SK-N-SH (cell line): ENCODE data around the gene INPPL1. TPM values are rescaled to one million over a fixed set of nuclear protein-coding genes. Genes with fewer than 3 reads are reported as not detected.

ENCODE experiments used
- CTCF ChIA-PET: fragments of 300-600, 350-600 bp; formaldehyde crosslinking; extraction: SDS; loops from one replicate; lab custom pipeline; 2021; lab: Yijun Ruan, JAX
- POLR2A ChIA-PET: fragments of 350-600 bp; sonication (Branson Sonifier 250); formaldehyde crosslinking; extraction: SDS; loops from one replicate; lab custom pipeline; 2020; ENCODE audit warnings: antibody characterized with exemption, inconsistent platforms; lab: Yijun Ruan, JAX
- DNase-seq: peaks from one replicate; pipeline ENCODE4 v3.0.0; 2012
- H2AFZ ChIP-seq: fragments of 200-600 bp; sonication (generic); 2 replicates; pipeline ENCODE4 v1.8.1; 2016; ENCODE audit warnings: antibody characterized with exemption, mild to moderate bottlenecking, low read depth
- H3F3A ChIP-seq: fragments of 200-600 bp; sonication (generic); replicated peaks from 2 replicates; pipeline ENCODE3; 2016; ENCODE audit warnings: antibody characterized with exemption, mild to moderate bottlenecking; ENCODE audit not compliant: insufficient read depth
- H3K27ac ChIP-seq, 2 experiments: fragments of 200-500 bp in 1 of 2; fragments of 200-600 bp in 1 of 2; sonication (Bioruptor generic) in 1 of 2; sonication (generic), shearing (Covaris generic) in 1 of 2; 2 replicates each; pipeline versions ENCODE4 v1.5.1 to v1.6.1; 2014 to 2016; ENCODE audit warnings: low read depth in 2 of 2, inconsistent platforms in 1 of 2, low read length in 1 of 2, mild to moderate bottlenecking in 1 of 2, mixed read lengths in 1 of 2
- H3K27me3 ChIP-seq: fragments of 200-600 bp; sonication (generic), shearing (Covaris generic); 2 replicates; pipeline ENCODE4 v1.6.1; 2016; ENCODE audit warnings: mixed run types; ENCODE audit not compliant: insufficient read depth
- H3K36me3 ChIP-seq, 2 experiments: fragments of 200-500 bp in 1 of 2; fragments of 200-600 bp in 1 of 2; sonication (Bioruptor generic) in 1 of 2; sonication (generic) in 1 of 2; replicated peaks in 1 of 2; 2 replicates each; pipeline versions ENCODE3 to v1.5.1; 2014 to 2016; ENCODE audit warnings: low read length in 1 of 2, mild to moderate bottlenecking in 1 of 2; ENCODE audit not compliant: insufficient read depth in 2 of 2, control insufficient read depth in 1 of 2
- H3K4me1 ChIP-seq, 2 experiments: fragments of 200-500 bp in 1 of 2; fragments of 200-600 bp in 1 of 2; sonication (Bioruptor generic) in 1 of 2; sonication (generic), shearing (Covaris generic) in 1 of 2; 2 replicates each; pipeline versions ENCODE4 v1.5.1 to v1.6.1; 2014 to 2016; ENCODE audit warnings: low read depth in 1 of 2, low read length in 1 of 2, mixed run types in 1 of 2; ENCODE audit not compliant: insufficient read depth in 2 of 2, control insufficient read depth in 1 of 2
- H3K4me2 ChIP-seq: fragments of 200-600 bp; sonication (generic), shearing (Covaris generic); 2 replicates; pipeline ENCODE4 v1.6.1; 2017; ENCODE audit warnings: mixed run types
- H3K4me3 ChIP-seq, 2 experiments: fragments of 200-500 bp in 1 of 2; fragments of 200-600 bp in 1 of 2; sonication (Bioruptor generic) in 1 of 2; sonication (generic), shearing (Covaris generic) in 1 of 2; 2 replicates each; pipeline versions ENCODE4 v1.5.1 to v1.8.1; 2014 to 2016; ENCODE audit warnings: low read depth in 2 of 2, inconsistent platforms in 1 of 2, low read length in 1 of 2, mild to moderate bottlenecking in 1 of 2, mixed read lengths in 1 of 2, moderate library complexity in 1 of 2
- H3K79me2 ChIP-seq: fragments of 200-600 bp; sonication (generic); 2 replicates; pipeline ENCODE4 v1.8.1; 2017; ENCODE audit warnings: mild to moderate bottlenecking; ENCODE audit not compliant: insufficient read depth
- H3K9ac ChIP-seq: fragments of 200-600 bp; sonication (generic); 2 replicates; pipeline ENCODE4 v1.6.1; 2017; ENCODE audit warnings: mixed run types
- H3K9me2 ChIP-seq: fragments of 200-600 bp; sonication (generic); 2 replicates; pipeline ENCODE4 v1.6.1; 2017; ENCODE audit warnings: mixed run types
- H3K9me3 ChIP-seq: fragments of 200-600 bp; sonication (generic); 2 replicates; pipeline ENCODE4 v1.6.1; 2017; ENCODE audit warnings: mixed run types, mild to moderate bottlenecking, moderate library complexity
- H4K20me1 ChIP-seq: fragments of 200-600 bp; sonication (generic); 2 replicates; pipeline ENCODE4 v1.6.1; 2017; ENCODE audit warnings: mild to moderate bottlenecking, mixed run types; ENCODE audit not compliant: insufficient read depth
- CTCF ChIP-seq: fragments of 200-600 bp; sonication (generic); IDR thresholded peaks from 2 replicates; pipeline ENCODE4 v1.6.1; 2017; ENCODE audit warnings: antibody characterized with exemption, mild to moderate bottlenecking, moderate library complexity
- EP300 ChIP-seq, 2 experiments: IDR thresholded peaks; 2 replicates each; pipeline versions ENCODE4 v1.4.0 to v1.6.1; 2012; ENCODE audit warnings: borderline replicate concordance in 1 of 2, low read depth in 1 of 2, low read length in 1 of 2
- EZH2phosphoT487 ChIP-seq: fragments of 200-600 bp; sonication (generic); IDR thresholded peaks from 2 replicates; pipeline ENCODE4 v1.6.1; 2017; ENCODE audit warnings: low read depth, mixed run types, mild to moderate bottlenecking, antibody characterized with exemption, moderate library complexity, borderline replicate concordance
- JUND ChIP-seq: IDR thresholded peaks from 2 replicates; pipeline ENCODE4 v1.4.0; 2012
- MAX ChIP-seq: IDR thresholded peaks from 2 replicates; pipeline ENCODE4 v1.4.0; 2012; ENCODE audit warnings: low read depth
- MEF2A ChIP-seq: IDR thresholded peaks from 2 replicates; pipeline ENCODE4 v1.4.0; 2012; ENCODE audit warnings: low read depth, borderline replicate concordance
- NFIC ChIP-seq: IDR thresholded peaks from 2 replicates; pipeline ENCODE4 v1.4.0; 2012; ENCODE audit warnings: borderline replicate concordance
- POLR2AphosphoS5 ChIP-seq: IDR thresholded peaks from 2 replicates; pipeline ENCODE4 v1.6.1; 2012; ENCODE audit warnings: low read depth, low read length
- REST ChIP-seq: IDR thresholded peaks from 2 replicates; pipeline ENCODE4 v1.6.1; 2012; ENCODE audit warnings: mild to moderate bottlenecking, low read depth, low read length, moderate library complexity
- RXRA ChIP-seq: IDR thresholded peaks from 2 replicates; pipeline ENCODE4 v1.4.0; 2012; ENCODE audit warnings: low read depth, mild to moderate bottlenecking, borderline replicate concordance
- TAF1 ChIP-seq: IDR thresholded peaks from 2 replicates; pipeline ENCODE4 v1.6.1; 2012; ENCODE audit warnings: low read depth, mild to moderate bottlenecking, low read length, moderate library complexity, borderline replicate concordance
- WGBS: methylation state at CpG from one replicate; pipeline ENCODE4 v1.1.6; 2017; ENCODE audit warnings: low lambda C conversion rate; 5-methylcytosine and 5-hydroxymethylcytosine counted together
- polyA plus RNA-seq, 3 experiments: library from polyadenylated mRNA; depleted of rRNA; stranded (reverse); fragments of >200 nt; gene quantifications; 2 replicates each; pipeline ENCODE4 v1.2.3, GENCODE V29; 2012

Gene INPPL1
- polyA plus RNA-seq, 1 of the 3 experiments (the other 2 are of a cell fraction) = 123 TPM

- H2AFZ ChIP-seq = no peak within 1 kb of the TSS
- no peaks in the 10 kb centered on the region for H3K9me2 ChIP-seq
- H3K4me1 ChIP-seq = peaks cover 0 to 12% of the 10 kb centered on the region in 2 experiments; a peak in 1 of 4 replicates
- no peaks in the 10 kb centered on the region for H3F3A ChIP-seq
- no peaks in the 10 kb centered on the region for H3K27me3 ChIP-seq
- TF ChIP-seq POLR2AphosphoS5 (no peak), MEF2A (no peak), NFIC (no peak), MAX (no peak), JUND (no peak), EZH2phosphoT487 (no peak), EP300 (IDR thresholded peaks at IDR 0.05; ENCODE audit: borderline replicate concordance in 1 of 2, low read depth in 1 of 2, low read length in 1 of 2) (no peak), RXRA (no peak), TAF1 (no peak), CTCF (no peak), REST (no peak)
- H3K27ac ChIP-seq = no peak within 1 kb of the TSS
- ChIA-PET CTCF (no interaction called here), POLR2A (no interaction called here)
- H3K36me3 ChIP-seq = no peaks in the 10 kb centered on the region
- H3K79me2 ChIP-seq = no peaks in the 10 kb centered on the region
- H3K4me2 ChIP-seq = no peak within 1 kb of the TSS
- H3K9ac ChIP-seq = no peak within 1 kb of the TSS
- no peaks in the 10 kb centered on the region for H4K20me1 ChIP-seq
- H3K4me3 ChIP-seq = no peak within 1 kb of the TSS
- no peak for DNase-seq
- WGBS = 77% methylated on average over 5 of the region's 5 CpGs
- no peaks in the 10 kb centered on the region for H3K9me3 ChIP-seq
These were observed 32.6 kb upstream of the INPPL1 start, which contains the start of gene FOLR1 for GRCh38 chr11:72191961-72192381. Gene FOLR1, plus strand, starts transcription at chr11:72192140. Its CDS starts 34 bp downstream, at chr11:72192174.
